ENCODE measurements around the gene PCNX3. TPM values are rescaled to one million over a fixed set of nuclear protein-coding genes. Genes with fewer than 3 reads are reported as not detected.

The PCNX3 gene
- total RNA-seq, 1 donor from 2014 or later: 32.4 TPM

DNA sequence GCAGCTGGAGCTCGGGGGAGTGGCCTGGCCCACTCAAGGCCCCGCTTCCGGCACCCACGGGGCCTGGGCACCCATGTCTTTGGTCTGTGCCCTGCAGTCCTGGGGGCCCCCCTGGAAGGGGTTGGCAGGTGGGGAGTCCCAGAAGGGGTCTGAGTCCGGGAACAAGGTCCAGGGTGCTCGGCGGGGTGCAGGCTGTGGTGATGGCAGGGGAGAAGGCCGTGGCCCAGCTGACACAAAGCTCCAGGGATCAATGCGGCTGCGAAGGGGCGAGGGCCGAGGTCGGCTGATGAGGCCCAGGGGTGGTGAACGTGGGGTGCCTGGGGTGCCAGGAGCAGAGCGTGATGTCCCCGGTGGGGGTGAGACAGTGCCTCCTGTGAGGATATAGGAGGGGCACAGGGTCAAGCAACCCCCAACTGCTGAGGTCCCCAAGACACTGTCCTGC lies 17.3 kb upstream of the PCNX3 start:
- Histone ChIP-seq H3K4me1 (peaks cover 19% of the 10 kb centered on the region), H3K27me3 (ENCODE audit: low read depth) (no peaks in the 10 kb centered on the region), H3K9me3 (no peaks in the 10 kb centered on the region), H3K36me3 (peaks cover 71% of the 10 kb centered on the region), H3K27ac (no peak overlapping the region), H3K4me3 (no peak overlapping the region)
- DNase-seq (no peak), ATAC-seq (no peak)
- intact Hi-C loops (cut with DNase I): no loop called here
- TF ChIP-seq, protein P1, sequence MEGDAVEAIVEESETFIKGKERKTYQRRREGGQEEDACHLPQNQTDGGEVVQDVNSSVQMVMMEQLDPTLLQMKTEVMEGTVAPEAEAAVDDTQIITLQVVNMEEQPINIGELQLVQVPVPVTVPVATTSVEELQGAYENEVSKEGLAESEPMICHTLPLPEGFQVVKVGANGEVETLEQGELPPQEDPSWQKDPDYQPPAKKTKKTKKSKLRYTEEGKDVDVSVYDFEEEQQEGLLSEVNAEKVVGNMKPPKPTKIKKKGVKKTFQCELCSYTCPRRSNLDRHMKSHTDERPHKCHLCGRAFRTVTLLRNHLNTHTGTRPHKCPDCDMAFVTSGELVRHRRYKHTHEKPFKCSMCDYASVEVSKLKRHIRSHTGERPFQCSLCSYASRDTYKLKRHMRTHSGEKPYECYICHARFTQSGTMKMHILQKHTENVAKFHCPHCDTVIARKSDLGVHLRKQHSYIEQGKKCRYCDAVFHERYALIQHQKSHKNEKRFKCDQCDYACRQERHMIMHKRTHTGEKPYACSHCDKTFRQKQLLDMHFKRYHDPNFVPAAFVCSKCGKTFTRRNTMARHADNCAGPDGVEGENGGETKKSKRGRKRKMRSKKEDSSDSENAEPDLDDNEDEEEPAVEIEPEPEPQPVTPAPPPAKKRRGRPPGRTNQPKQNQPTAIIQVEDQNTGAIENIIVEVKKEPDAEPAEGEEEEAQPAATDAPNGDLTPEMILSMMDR (IDR thresholded peaks at IDR 0.05): no peak

DNA sequence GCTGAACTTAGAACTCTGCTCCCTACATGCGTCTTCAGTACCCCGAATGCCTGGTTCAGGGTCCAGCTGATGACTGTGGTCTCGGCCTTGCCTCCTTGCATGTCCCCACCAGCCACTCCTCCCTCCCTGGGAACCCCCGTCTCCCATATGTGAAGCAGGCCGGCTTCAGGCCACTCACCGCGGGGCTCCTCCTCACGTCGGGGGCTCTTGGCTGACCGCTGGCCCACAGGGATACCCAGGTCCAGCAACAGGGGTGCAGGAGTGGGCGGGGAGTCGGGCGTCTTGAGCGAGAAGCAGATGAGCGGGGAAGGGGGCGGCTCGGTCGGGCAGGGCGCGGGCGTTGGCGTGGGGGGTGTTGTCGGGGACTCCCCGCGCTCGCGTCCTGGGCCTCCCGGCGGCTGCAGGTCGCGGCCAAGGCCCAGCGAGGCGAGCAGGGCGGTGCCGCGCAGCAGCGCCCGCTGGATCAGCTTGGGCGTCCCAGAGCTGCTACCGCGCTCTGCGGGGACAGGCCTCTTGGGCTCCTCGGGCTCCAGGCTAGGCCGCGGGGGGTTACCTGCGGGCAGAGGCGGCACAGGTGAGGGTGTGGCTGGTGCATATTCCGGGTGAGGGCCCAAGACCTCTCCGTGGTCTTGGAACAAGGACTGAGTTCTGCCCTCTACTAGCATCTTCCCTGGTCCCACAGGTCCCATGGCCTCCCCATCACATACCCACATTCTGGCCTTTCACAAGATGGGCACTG lies 16.2 kb upstream of the PCNX3 start:
- DNase-seq (no peak), ATAC-seq (no peak)
- H3K27me3 ChIP-seq (ENCODE audit: low read depth): no peaks in the 10 kb centered on the region
- H3K4me3 ChIP-seq: no peak overlapping the region
- intact Hi-C loops (cut with DNase I): no loop called here
- H3K36me3 ChIP-seq: peaks cover 78% of the 10 kb centered on the region
- peaks cover 15% of the 10 kb centered on the region for H3K4me1 ChIP-seq
- H3K9me3 ChIP-seq: no peaks in the 10 kb centered on the region
- H3K27ac ChIP-seq: no peak overlapping the region
- TF ChIP-seq, protein P1 (IDR thresholded peaks at IDR 0.05): no peak

DNA sequence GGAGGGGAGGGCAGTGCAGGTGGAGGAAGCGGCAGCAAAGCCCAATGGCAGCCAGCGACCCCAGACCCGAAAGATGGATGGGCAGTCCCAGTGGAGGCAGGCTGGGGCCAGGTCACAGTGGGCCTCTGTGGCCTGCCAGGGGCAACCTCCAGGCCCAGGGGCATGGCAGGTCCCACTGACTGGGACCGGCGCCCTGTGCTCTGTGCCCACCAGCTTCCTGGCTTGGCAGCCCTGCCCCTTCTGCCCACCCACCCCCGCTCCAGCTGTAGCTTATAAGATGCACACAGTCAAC lies 15.7 kb upstream of the PCNX3 start:
- intact Hi-C loops (cut with DNase I): no loop called here
- Histone ChIP-seq H3K4me1 (peaks cover 11% of the 10 kb centered on the region), H3K36me3 (peaks cover 83% of the 10 kb centered on the region), H3K27ac (no peak overlapping the region), H3K9me3 (no peaks in the 10 kb centered on the region), H3K4me3 (no peak overlapping the region), H3K27me3 (ENCODE audit: low read depth) (no peaks in the 10 kb centered on the region)
- TF ChIP-seq, protein P1 (IDR thresholded peaks at IDR 0.05): no peak
- DNase-seq (no peak), ATAC-seq (no peak)

DNA sequence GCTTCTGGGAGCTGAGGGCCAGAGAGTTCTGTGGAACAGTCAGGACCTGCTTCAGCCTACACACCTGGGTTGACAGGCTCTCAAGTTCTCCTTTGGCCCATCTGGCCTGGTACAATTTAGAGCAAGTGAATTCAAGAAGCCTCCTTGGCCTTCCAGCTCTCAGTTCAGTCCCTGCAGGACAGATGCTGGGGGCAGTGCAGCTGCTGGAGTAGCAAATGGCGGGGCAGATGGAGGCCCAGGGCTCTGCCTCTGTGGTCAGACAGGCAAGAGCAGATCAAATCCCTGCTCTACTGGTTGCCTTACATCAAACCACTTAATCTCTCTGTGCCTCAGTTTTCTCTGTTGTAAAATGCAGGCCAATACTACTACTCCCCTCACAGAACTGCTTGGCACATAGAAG lies 11.3 kb upstream of the PCNX3 start:
- H3K4me1 ChIP-seq: peaks cover 25% of the 10 kb centered on the region
- TF ChIP-seq, protein P1 (IDR thresholded peaks at IDR 0.05): no peak
- no peak overlapping the region for H3K27ac ChIP-seq
- ATAC-seq (no peak), DNase-seq (no peak)
- no peaks in the 10 kb centered on the region for H3K9me3 ChIP-seq
- peaks cover 98% of the 10 kb centered on the region for H3K36me3 ChIP-seq
- H3K4me3 ChIP-seq: no peak overlapping the region
- intact Hi-C loops (cut with DNase I): no loop called here
- no peaks in the 10 kb centered on the region for H3K27me3 ChIP-seq (ENCODE audit: low read depth)

DNA sequence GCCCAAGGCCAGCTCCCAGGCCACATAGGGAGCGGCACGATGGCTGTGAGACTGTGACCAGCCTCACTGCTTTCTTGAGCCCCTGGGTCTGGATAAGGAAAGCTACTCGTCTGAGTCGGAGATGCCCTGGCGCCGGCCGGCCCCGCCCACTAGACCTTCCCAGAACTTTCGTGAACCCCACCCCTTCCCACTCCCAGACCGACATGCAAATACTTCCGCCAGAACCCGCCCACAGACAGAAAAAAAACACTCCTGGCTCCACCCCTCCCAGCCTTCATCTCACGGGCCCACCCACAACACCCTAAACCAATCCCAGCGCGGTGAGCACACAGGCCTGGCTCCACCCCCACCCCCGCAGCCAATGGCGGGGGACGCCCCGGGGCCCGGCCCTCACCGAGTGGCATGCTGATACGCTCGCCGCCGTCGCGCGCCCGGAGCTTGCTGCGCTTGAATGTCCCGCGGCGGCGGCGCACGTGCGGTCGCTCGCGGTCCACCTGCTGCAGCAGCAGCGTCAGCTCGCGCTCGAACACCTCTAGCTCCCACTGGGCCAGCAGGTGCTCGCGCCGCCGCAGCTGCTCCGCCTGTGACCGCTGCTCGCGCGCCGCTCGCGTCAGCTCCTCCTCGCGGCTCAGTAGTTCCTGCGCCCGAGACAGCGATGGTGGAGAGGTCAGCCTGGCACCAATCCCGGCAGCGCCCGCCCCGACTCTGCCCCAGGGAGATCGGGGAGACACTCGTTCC lies 8.5 kb upstream of the PCNX3 start:
- Histone ChIP-seq H3K27me3 (ENCODE audit: low read depth) (no peaks in the 10 kb centered on the region), H3K27ac (peak overlapping the region; percentile 68), H3K36me3 (peaks cover 86% of the 10 kb centered on the region), H3K4me3 (peak overlapping the region; percentile 38), H3K9me3 (no peaks in the 10 kb centered on the region), H3K4me1 (peaks cover 52% of the 10 kb centered on the region)
- TF ChIP-seq, protein P1 (IDR thresholded peaks at IDR 0.05): no peak
- ATAC-seq (peak; percentile 96 to 97), DNase-seq (peak; percentile 94)
- intact Hi-C loops (cut with DNase I): no loop called here
